Endothelial cell of umbilical vein (primary cell): ENCODE measurements around the gene CLIC5. TPM values are rescaled to one million over a fixed set of nuclear protein-coding genes. Genes with fewer than 3 reads are reported as not detected.

ENCODE experiments used
- BruUV-seq: library from RNA; stranded (reverse); fragments of 400-500 nt; replicated peaks from 2 replicates; lab custom pipeline; 2021; lab: Mats Ljungman, UMichigan
- CTCF ChIA-PET: fragments of 300-600, 350-600 bp; sonication (Branson Sonifier 250); formaldehyde crosslinking; loops from one replicate; lab custom pipeline; 2021; ENCODE audit warnings: antibody characterized with exemption, inconsistent platforms; lab: Charles Lee
- POLR2A ChIA-PET: fragments of 300-600, 350-600 bp; sonication (Branson Sonifier 250); formaldehyde crosslinking; loops from one replicate; lab custom pipeline; 2021; ENCODE audit warnings: antibody characterized with exemption, inconsistent platforms; lab: Charles Lee
- DNase-seq: peaks from one replicate; pipeline ENCODE4 v3.0.0-alpha.2; 2011; ENCODE audit warnings: low read depth, low spot score
- FAIRE-seq: peaks from 2 replicates; lab custom pipeline; 2011; peaks lifted over from hg19 to GRCh38; lab: Jason Lieb, UNC
- H2AFZ ChIP-seq: 2 replicates; pipeline ENCODE4 v1.6.0; 2012; ENCODE audit warnings: low read depth, low read length, control low read depth, inconsistent platforms
- H3K27ac ChIP-seq: 2 replicates; pipeline ENCODE4 v1.5.1; 2011; ENCODE audit warnings: low read depth, mild to moderate bottlenecking, control low read depth, low read length, moderate library complexity; ENCODE audit not compliant: insufficient read depth
- H3K27me3 ChIP-seq, 2 experiments: 2 replicates each; pipeline versions ENCODE4 v1.6.0 to v1.6.1; 2011; ENCODE audit warnings: low read length in 2 of 2, mixed read lengths in 1 of 2; ENCODE audit not compliant: control insufficient read depth in 2 of 2, insufficient read depth in 2 of 2
- H3K36me3 ChIP-seq, 2 experiments: 2 replicates in 1 of 2; 3 replicates in 1 of 2; pipeline ENCODE4 v1.5.1; 2011; ENCODE audit warnings: low read length in 2 of 2, mild to moderate bottlenecking in 1 of 2, moderate library complexity in 1 of 2; ENCODE audit not compliant: control insufficient read depth in 2 of 2, insufficient read depth in 2 of 2; ENCODE audit errors: extremely low read depth in 1 of 2
- H3K4me1 ChIP-seq: 3 replicates; pipeline ENCODE4 v1.5.1; 2011; ENCODE audit warnings: mild to moderate bottlenecking, low read length; ENCODE audit not compliant: control insufficient read depth, insufficient read depth; ENCODE audit errors: extremely low read depth
- H3K4me2 ChIP-seq: 2 replicates; pipeline ENCODE4 v1.6.1; 2011; ENCODE audit warnings: low read length, control low read depth, mixed read lengths; ENCODE audit not compliant: insufficient read depth
- H3K4me3 ChIP-seq, 3 experiments: fragments of 200-600 bp in 1 of 3; sonication (generic), shearing (Covaris generic) in 1 of 3; replicated peaks in 1 of 3; 2 replicates each; pipeline ENCODE4 v1.5.1; 2011 to 2016; ENCODE audit warnings: control low read depth in 3 of 3, low read length in 3 of 3, mild to moderate bottlenecking in 2 of 3, inconsistent platforms in 1 of 3, low read depth in 1 of 3, moderate library complexity in 1 of 3; ENCODE audit not compliant: insufficient read depth in 1 of 3
- H3K79me2 ChIP-seq: 2 replicates; pipeline ENCODE4 v1.6.0; 2012; ENCODE audit warnings: low read length, inconsistent platforms; ENCODE audit not compliant: control insufficient read depth, insufficient read depth
- H3K9ac ChIP-seq: replicated peaks from 2 replicates; pipeline ENCODE3; 2011; ENCODE audit warnings: low read length, control low read depth; ENCODE audit not compliant: insufficient read depth; ENCODE audit errors: extremely low read depth
- H3K9me1 ChIP-seq: replicated peaks from 3 replicates; pipeline ENCODE4 v1.6.0; 2011; ENCODE audit warnings: mild to moderate bottlenecking, low read length; ENCODE audit not compliant: control insufficient read depth, insufficient read depth; ENCODE audit errors: extremely low read depth
- H3K9me3 ChIP-seq: replicated peaks from 2 replicates; pipeline ENCODE4 v1.5.1; 2012; ENCODE audit warnings: low read length, inconsistent platforms; ENCODE audit not compliant: control insufficient read depth, insufficient read depth
- H4K20me1 ChIP-seq: replicated peaks from 2 replicates; pipeline ENCODE3; 2011; ENCODE audit warnings: mild to moderate bottlenecking, low read length; ENCODE audit not compliant: control insufficient read depth, insufficient read depth; ENCODE audit errors: extremely low read depth
- CTCF ChIP-seq, 2 donors: IDR thresholded peaks; 1 replicate in 1 of 2; 2 replicates in 1 of 2; pipeline ENCODE4 v1.5.1; 2011; ENCODE audit warnings: low read length in 2 of 2, mild to moderate bottlenecking in 2 of 2, moderate library complexity in 2 of 2, control low read depth in 1 of 2, inconsistent platforms in 1 of 2, low read depth in 1 of 2; ENCODE audit not compliant: insufficient read depth in 1 of 2; ENCODE audit errors: extremely low read depth in 1 of 2
- EZH2 ChIP-seq: IDR thresholded peaks from 2 replicates; pipeline ENCODE4 v1.6.1; 2012; ENCODE audit warnings: borderline replicate concordance, low read depth, mild to moderate bottlenecking, moderate library complexity, low read length, inconsistent platforms; ENCODE audit not compliant: severe bottlenecking
- FOS ChIP-seq: IDR thresholded peaks from 2 replicates; pipeline ENCODE4 v1.6.1; 2011; ENCODE audit warnings: mild to moderate bottlenecking, low read length, moderate library complexity, borderline replicate concordance; ENCODE audit not compliant: insufficient read depth
- GATA2 ChIP-seq: IDR thresholded peaks from 2 replicates; pipeline ENCODE4 v1.7.0; 2011; ENCODE audit warnings: low read depth, mild to moderate bottlenecking, moderate library complexity, mixed read lengths, low read length; ENCODE audit not compliant: insufficient read length, insufficient read depth
- JUN ChIP-seq: IDR thresholded peaks from 2 replicates; pipeline ENCODE4 v1.6.1; 2011; ENCODE audit warnings: borderline replicate concordance, low read depth; ENCODE audit not compliant: insufficient read length, insufficient read depth
- MAX ChIP-seq: IDR thresholded peaks from 2 replicates; pipeline ENCODE4 v1.6.1; 2011; ENCODE audit not compliant: insufficient read depth, insufficient read length
- MYC ChIP-seq: IDR thresholded peaks from one replicate; pipeline ENCODE4 v1.6.1; 2011; ENCODE audit warnings: mild to moderate bottlenecking, low read depth, low read length
- POLR2A ChIP-seq: IDR thresholded peaks from 2 replicates; pipeline ENCODE4 v1.6.1; 2012; ENCODE audit warnings: low read depth, mild to moderate bottlenecking, control low read depth, low read length
- POLR2AphosphoS5 ChIP-seq: IDR thresholded peaks from 2 replicates; pipeline ENCODE4 v1.6.1; 2012; ENCODE audit warnings: low read depth, mild to moderate bottlenecking, control low read depth, low read length, moderate library complexity; ENCODE audit not compliant: insufficient read depth
- dilution Hi-C: fragments of 300-500 bp; cut with MboI; formaldehyde crosslinking; loops from one replicate; pipeline ENCODE4 v1.15.0; 2019; ENCODE audit warnings: low sequenced_read_pairs; ENCODE audit not compliant: extremely low pct_ligation_motif_present
- intact Hi-C: fragments of 100-400 bp; cut with micrococcal nuclease; formaldehyde crosslinking; loops from one replicate; pipeline ENCODE4 v1.10.0; 2022
- polyA plus RNA-seq, 4 experiments: library from polyadenylated mRNA; depleted of rRNA in 3 of 4; stranded (reverse) in 3 of 4; unstranded in 1 of 4; fragments of >200 nt; gene quantifications; 2 replicates each; pipeline versions ENCODE4 v1.2.1 to v1.2.3, GENCODE V29; 2011 to 2012; ENCODE audit warnings: missing spikeins in 1 of 4
- total RNA-seq: library from RNA; stranded (reverse); gene quantifications from 2 replicates; pipeline ENCODE4 v1.2.3, GENCODE V29; 2021

The CLIC5 gene
- total and polyA plus RNA-seq, 2 donors (not counting 3 experiments of a cell fraction or from before 2014, with no cell fraction given) = 0.07 TPM; not detected in 1

GRCh38 chr6:45924763-45925342 lies 90.8 kb downstream of the CLIC5 start:
- Histone ChIP-seq H3K27ac (no peak overlapping the region), H3K9me1 (no peaks in the 10 kb centered on the region), H3K4me1 (no peaks in the 10 kb centered on the region), H3K36me3 (no peaks in the 10 kb centered on the region), H3K9me3 (no peaks in the 10 kb centered on the region), H2AFZ (no peak overlapping the region), H3K9ac (no peak overlapping the region), H3K4me2 (no peak overlapping the region), H4K20me1 (no peaks in the 10 kb centered on the region), H3K27me3 (peaks cover 0 to 4% of the 10 kb centered on the region in 2 experiments), H3K79me2 (no peaks in the 10 kb centered on the region), H3K4me3 (no peak overlapping the region)
- dilution Hi-C loops (no loop called here), intact Hi-C loops (loop anchor here (5.0 kb wide), 2 partner anchors 848 to 1122 kb away; no protein-coding TSS in a partner anchor)
- ChIA-PET POLR2A (no interaction called here), CTCF (interaction anchor here (0.8 to 10.5 kb wide), 6 partner anchors 9 to 1449 kb away, joined by 3 to 302 read pairs (median 7); no protein-coding TSS in a partner anchor)
- FAIRE-seq = no peak
- TF ChIP-seq EZH2 = no peak
- TF ChIP-seq POLR2AphosphoS5 = no peak
- TF ChIP-seq POLR2A = no peak
- no peak for TF ChIP-seq GATA2
- TF ChIP-seq MYC = no peak
- no peak for TF ChIP-seq CTCF (IDR thresholded peaks at IDR 0.05; ENCODE audit: extremely low read depth in 1 of 2, insufficient read depth in 1 of 2, low read depth in 1 of 2, low read length in 2 of 2)
- no peak for TF ChIP-seq JUN
- no peak for TF ChIP-seq FOS
- no peak for TF ChIP-seq MAX
- no peak for DNase-seq
- BruUV-seq = no TSS peak
